ENCODE measurements around the gene COCH. TPM values are rescaled to one million over a fixed set of nuclear protein-coding genes. Genes with fewer than 3 reads are reported as not detected.

The COCH gene
- total RNA-seq, 3 donors from 2014 or later = 0.89 to 1.6 (median 1.4) TPM

GRCh38 chr14:30868736-30869135 is 5.6 kb upstream of the COCH start:
- H3K36me3 ChIP-seq (ENCODE audit: low read depth) = no peaks in the 10 kb centered on the region
- ATAC-seq (no peak), DNase-seq (no peak)
- no peaks in the 10 kb centered on the region for H3K9me3 ChIP-seq
- H3K4me1 ChIP-seq (ENCODE audit: low read depth) = no peaks in the 10 kb centered on the region
- no peak for TF ChIP-seq CTCF (IDR thresholded peaks at IDR 0.05)
- H3K4me3 ChIP-seq = no peak overlapping the region
- intact Hi-C loops (cut with DNase I, micrococcal nuclease) = no loop called here

DNA sequence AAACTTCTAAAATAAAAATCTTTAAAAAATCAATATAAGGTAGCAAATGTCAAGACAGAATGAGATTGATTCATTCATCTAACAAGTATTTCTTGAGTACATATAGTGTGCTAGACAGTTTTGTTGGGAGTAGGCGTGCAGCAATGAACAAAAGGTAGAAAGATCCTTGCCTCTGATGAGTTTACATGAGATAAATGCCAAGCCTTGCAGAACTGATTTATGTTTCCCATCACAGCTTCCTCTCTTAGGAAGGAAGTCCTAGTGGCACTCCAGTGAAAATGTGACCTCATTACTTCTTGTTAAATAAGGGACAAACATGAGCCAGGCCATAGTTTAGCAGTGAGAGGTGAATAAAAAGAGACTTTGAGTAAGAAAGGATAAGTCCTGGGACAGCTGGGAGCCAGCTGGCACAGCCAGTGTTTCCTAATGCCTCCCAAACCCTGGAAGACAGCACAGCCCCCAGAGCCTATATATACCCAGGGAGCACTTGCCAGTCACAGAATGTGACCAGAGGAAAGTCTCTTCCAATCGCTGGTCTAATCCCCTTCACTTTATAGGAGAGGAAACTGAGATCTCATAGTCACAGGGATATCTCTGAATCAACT is 4.7 kb upstream of the COCH start:
- ATAC-seq (no peak), DNase-seq (no peak)
- Histone ChIP-seq H3K4me3 (no peak overlapping the region), H3K4me1 (ENCODE audit: low read depth) (peaks cover 6% of the 10 kb centered on the region), H3K9me3 (no peaks in the 10 kb centered on the region), H3K36me3 (ENCODE audit: low read depth) (no peaks in the 10 kb centered on the region)
- intact Hi-C loops (cut with DNase I, micrococcal nuclease) = no loop called here
- no peak for TF ChIP-seq CTCF (IDR thresholded peaks at IDR 0.05)

GRCh38 chr14:30872602-30873001 is 1.8 kb upstream of the COCH start:
- TF ChIP-seq CTCF (IDR thresholded peaks at IDR 0.05) = no peak
- H3K9me3 ChIP-seq = no peaks in the 10 kb centered on the region
- DNase-seq (no peak), ATAC-seq (no peak)
- no peak overlapping the region for H3K4me3 ChIP-seq
- H3K4me1 ChIP-seq (ENCODE audit: low read depth) = peaks cover 14% of the 10 kb centered on the region
- H3K36me3 ChIP-seq (ENCODE audit: low read depth) = no peaks in the 10 kb centered on the region
- intact Hi-C loops (cut with DNase I, micrococcal nuclease) = no loop called here

DNA sequence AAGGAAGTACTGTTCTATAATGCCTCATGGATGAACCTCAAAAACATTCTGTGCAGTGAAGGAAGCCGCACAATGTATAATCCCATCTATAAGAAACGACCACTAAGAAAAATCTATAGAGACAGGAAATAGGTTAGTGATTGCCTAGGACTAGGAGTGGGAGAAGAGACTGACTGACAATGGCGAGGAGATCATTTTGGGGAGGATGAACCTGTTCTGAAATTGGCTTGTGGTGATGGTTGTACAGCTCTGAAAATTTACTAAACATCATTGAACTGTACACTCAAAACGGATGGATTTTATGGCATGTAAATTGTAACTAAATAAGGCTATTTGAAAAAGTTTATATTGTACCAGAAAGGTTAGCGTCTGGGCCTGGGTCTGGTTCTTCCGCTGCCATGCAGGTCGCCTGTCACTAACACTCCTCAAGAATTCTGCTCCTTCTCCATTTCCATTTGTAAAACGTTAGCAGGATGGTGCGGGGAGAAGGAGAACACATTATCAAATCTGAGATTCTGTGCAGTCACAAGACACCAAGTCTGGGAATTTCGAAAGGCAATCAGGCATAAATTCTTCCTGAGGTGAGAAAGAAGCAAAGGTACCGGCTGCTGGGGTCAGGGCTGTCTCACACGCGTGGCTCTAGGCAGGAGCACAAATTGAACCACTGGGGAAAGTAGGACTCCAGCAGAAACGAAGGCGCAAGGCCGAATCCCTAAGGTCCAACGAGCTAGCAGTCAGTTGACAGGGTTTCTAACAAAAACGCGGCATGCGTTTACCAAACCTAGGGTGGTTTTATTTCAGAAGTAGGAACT is 845 bp upstream of the COCH start:
- intact Hi-C loops (cut with DNase I, micrococcal nuclease) = no loop called here
- no peak for TF ChIP-seq CTCF (IDR thresholded peaks at IDR 0.05)
- no peak for ATAC-seq
- Histone ChIP-seq H3K4me3 (no peak overlapping the region), H3K36me3 (ENCODE audit: low read depth) (no peaks in the 10 kb centered on the region), H3K9me3 (no peaks in the 10 kb centered on the region), H3K4me1 (ENCODE audit: low read depth) (peaks cover 14% of the 10 kb centered on the region)
- DNase-seq = no peak

- TF ChIP-seq CTCF (IDR thresholded peaks at IDR 0.05) = no peak
- H3K36me3 ChIP-seq (ENCODE audit: low read depth) = no peaks in the 10 kb centered on the region
- H3K9me3 ChIP-seq = no peaks in the 10 kb centered on the region
- H3K4me3 ChIP-seq = no peak overlapping the region
- peak; percentile 47 for ATAC-seq
- intact Hi-C loops (cut with DNase I, micrococcal nuclease) = no loop called here
- peaks cover 14% of the 10 kb centered on the region for H3K4me1 ChIP-seq (ENCODE audit: low read depth)
- peak in 2 of 3 donors; percentile 28 to 50 for DNase-seq
Observed at GRCh38 chr14:30874999-30875787, 834 bp downstream of the COCH start.

Measured in mucosa of descending colon (tissue), 3 donors.